HL-60 (cell line): Measurements from ENCODE around the gene ICA1.

Experiments used
- DNase-seq, 2 experiments: peaks; one replicate each; pipeline ENCODE4 v3.0.0-alpha.2; 2010 to 2020; ENCODE audit warnings: low read depth in 1 of 2, low spot score in 1 of 2
- H3K27ac ChIP-seq: fragments of 250-450 bp; sonication (Bioruptor Pico); replicated peaks from 2 replicates; pipeline ENCODE4 v1.5.1; 2020; ENCODE audit warnings: mild to moderate bottlenecking, moderate library complexity
- H3K27me3 ChIP-seq: fragments of 250-450 bp; sonication (Bioruptor Pico); 2 replicates; pipeline ENCODE4 v1.5.1; 2021; ENCODE audit warnings: mild to moderate bottlenecking, moderate library complexity; ENCODE audit not compliant: insufficient read depth, poor library complexity, severe bottlenecking
- H3K4me3 ChIP-seq: replicated peaks from 2 replicates; pipeline ENCODE4 v1.5.1; 2011; ENCODE audit warnings: mild to moderate bottlenecking, control low read depth, low read length; ENCODE audit not compliant: insufficient read depth
- GABPA ChIP-seq: IDR thresholded peaks from 2 replicates; pipeline ENCODE4 v1.6.1; 2012; ENCODE audit warnings: low read depth
- POLR2AphosphoS5 ChIP-seq: IDR thresholded peaks from 2 replicates; pipeline ENCODE4 v1.6.1; 2012; ENCODE audit warnings: low read depth
- SPI1 ChIP-seq: IDR thresholded peaks from 2 replicates; pipeline ENCODE4 v1.6.1; 2012; ENCODE audit warnings: low read depth, mild to moderate bottlenecking, borderline replicate concordance
- TF ChIP-seq, protein P1 (sequence below): IDR thresholded peaks from 2 replicates; pipeline ENCODE4 v1.6.1; 2012; ENCODE audit warnings: low read depth; ENCODE audit not compliant: insufficient replicate concordance
- TF ChIP-seq, protein P2 (sequence below): IDR thresholded peaks from one replicate; pipeline ENCODE4 v1.5.1; 2011; ENCODE audit warnings: low read length, control low read depth, inconsistent platforms; ENCODE audit not compliant: insufficient read depth

Gene ICA1

DNA sequence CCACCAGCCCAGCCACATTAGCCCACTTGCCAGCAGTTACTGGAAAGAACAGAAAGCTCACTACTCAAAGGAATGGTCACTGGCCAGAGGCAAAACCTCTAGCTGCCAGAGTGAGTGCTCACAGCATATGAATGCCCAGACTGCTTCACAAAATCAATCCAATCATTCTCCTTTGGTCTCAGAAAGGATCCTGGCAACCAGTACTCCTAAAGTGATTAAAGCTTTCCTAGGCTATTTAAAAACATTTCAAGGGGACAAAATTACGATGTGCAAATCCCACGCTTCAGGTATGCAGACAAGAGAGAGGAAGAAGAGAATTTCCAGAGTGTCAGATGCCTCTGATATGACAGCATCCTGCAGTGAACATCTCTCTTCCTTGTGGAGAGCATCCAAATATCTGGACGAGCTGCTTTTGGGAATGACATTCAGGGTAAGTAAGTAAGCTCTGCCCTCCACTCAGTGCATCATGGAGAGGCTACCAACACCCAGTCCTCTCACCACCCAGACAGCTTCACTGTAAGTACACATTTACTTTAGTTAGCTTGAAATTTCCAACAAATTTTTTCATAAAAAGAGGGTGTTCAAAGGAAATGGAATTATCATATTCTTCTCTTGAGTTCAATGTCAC is 25.1 kb downstream of the ICA1 start:
- Histone ChIP-seq H3K27me3 (no peaks in the 10 kb centered on the region), H3K4me3 (no peak overlapping the region), H3K27ac (no peak overlapping the region)
- DNase-seq = no peak
- TF ChIP-seq, protein P1, sequence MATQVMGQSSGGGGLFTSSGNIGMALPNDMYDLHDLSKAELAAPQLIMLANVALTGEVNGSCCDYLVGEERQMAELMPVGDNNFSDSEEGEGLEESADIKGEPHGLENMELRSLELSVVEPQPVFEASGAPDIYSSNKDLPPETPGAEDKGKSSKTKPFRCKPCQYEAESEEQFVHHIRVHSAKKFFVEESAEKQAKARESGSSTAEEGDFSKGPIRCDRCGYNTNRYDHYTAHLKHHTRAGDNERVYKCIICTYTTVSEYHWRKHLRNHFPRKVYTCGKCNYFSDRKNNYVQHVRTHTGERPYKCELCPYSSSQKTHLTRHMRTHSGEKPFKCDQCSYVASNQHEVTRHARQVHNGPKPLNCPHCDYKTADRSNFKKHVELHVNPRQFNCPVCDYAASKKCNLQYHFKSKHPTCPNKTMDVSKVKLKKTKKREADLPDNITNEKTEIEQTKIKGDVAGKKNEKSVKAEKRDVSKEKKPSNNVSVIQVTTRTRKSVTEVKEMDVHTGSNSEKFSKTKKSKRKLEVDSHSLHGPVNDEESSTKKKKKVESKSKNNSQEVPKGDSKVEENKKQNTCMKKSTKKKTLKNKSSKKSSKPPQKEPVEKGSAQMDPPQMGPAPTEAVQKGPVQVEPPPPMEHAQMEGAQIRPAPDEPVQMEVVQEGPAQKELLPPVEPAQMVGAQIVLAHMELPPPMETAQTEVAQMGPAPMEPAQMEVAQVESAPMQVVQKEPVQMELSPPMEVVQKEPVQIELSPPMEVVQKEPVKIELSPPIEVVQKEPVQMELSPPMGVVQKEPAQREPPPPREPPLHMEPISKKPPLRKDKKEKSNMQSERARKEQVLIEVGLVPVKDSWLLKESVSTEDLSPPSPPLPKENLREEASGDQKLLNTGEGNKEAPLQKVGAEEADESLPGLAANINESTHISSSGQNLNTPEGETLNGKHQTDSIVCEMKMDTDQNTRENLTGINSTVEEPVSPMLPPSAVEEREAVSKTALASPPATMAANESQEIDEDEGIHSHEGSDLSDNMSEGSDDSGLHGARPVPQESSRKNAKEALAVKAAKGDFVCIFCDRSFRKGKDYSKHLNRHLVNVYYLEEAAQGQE = no peak
- TF ChIP-seq GABPA = no peak
- TF ChIP-seq POLR2AphosphoS5 = no peak
- no peak for TF ChIP-seq SPI1
- TF ChIP-seq, protein P2, sequence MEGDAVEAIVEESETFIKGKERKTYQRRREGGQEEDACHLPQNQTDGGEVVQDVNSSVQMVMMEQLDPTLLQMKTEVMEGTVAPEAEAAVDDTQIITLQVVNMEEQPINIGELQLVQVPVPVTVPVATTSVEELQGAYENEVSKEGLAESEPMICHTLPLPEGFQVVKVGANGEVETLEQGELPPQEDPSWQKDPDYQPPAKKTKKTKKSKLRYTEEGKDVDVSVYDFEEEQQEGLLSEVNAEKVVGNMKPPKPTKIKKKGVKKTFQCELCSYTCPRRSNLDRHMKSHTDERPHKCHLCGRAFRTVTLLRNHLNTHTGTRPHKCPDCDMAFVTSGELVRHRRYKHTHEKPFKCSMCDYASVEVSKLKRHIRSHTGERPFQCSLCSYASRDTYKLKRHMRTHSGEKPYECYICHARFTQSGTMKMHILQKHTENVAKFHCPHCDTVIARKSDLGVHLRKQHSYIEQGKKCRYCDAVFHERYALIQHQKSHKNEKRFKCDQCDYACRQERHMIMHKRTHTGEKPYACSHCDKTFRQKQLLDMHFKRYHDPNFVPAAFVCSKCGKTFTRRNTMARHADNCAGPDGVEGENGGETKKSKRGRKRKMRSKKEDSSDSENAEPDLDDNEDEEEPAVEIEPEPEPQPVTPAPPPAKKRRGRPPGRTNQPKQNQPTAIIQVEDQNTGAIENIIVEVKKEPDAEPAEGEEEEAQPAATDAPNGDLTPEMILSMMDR = no peak

DNA sequence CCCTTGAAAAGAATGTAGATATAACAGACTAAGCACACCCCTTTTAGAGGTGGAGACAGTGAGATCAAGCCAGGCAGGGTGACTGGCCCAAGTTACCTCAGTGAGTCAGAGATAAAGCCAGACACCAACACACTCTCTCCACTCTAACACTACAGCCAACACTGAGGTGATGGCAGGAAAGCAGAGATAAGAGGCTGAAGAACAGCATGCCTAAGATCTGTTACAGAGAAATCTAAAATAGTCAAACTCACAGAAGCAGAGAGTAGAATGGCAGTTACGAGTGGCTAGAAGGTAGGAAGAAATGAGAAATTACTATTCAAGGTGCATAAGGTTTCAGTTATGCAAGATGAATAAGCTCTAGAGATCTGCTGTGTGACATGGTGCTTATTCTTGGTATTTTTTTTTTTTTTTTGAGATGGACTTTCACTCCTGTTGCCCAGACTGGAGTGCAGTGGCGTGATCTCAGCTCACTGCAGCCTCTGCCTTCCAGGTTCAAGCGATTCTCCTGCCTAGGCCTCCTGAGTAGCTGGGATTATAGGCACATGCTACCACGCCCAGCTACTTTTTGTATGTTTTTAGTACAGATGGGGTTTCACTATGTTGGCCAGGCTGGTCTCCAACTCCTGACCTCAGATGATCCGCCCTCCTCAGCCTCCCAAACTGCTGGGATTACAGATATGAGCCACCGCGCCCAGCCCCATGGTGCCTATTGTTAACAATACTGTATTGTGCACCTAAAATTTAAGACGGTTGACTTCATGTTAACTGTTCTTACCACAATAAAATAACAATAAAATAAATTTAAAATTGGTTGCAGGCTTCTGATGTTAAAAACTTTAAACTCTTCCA is 28.7 kb downstream of the ICA1 start:
- Histone ChIP-seq H3K27me3 (peaks cover 2% of the 10 kb centered on the region), H3K27ac (no peak overlapping the region), H3K4me3 (no peak overlapping the region)
- no peak for DNase-seq
- TF ChIP-seq, protein P2 = no peak
- TF ChIP-seq GABPA (no peak), SPI1 (no peak)

DNA sequence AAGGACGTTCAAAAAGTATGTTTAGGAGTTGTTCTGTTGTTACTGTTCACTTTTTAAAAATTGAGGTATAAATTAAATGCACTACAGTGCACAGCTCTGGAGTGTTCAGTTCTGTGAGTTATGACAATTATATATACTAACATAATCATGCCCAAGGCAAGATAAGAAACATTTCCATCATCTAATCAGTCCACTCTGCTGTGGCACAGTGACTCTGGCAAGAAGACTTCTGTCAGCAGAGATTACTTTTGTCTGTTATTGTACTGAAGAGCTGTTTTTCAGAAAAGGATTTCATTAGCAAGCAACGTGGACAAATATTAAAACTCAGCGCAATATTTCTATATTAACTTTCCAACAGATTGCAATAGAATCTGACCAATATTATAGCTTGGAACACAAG is 32.0 kb downstream of the ICA1 start:
- peaks cover 2% of the 10 kb centered on the region for H3K27me3 ChIP-seq
- no peak for TF ChIP-seq SPI1
- TF ChIP-seq, protein P1 = no peak
- TF ChIP-seq POLR2AphosphoS5 = no peak
- TF ChIP-seq GABPA = no peak
- TF ChIP-seq, protein P2 = no peak
- no peak for DNase-seq
- H3K27ac ChIP-seq = no peak overlapping the region
- no peak overlapping the region for H3K4me3 ChIP-seq
